Measurements from ENCODE around the gene SEMA3G. TPM values are rescaled to one million over a fixed set of nuclear protein-coding genes. Genes with fewer than 3 reads are reported as not detected.
A peak's percentile ranks its signal among the peaks of the same experiment; 100 is the strongest.

SEMA3G gene
- total RNA-seq, 1 experiment from 2014 or later: 0.32 TPM

DNA sequence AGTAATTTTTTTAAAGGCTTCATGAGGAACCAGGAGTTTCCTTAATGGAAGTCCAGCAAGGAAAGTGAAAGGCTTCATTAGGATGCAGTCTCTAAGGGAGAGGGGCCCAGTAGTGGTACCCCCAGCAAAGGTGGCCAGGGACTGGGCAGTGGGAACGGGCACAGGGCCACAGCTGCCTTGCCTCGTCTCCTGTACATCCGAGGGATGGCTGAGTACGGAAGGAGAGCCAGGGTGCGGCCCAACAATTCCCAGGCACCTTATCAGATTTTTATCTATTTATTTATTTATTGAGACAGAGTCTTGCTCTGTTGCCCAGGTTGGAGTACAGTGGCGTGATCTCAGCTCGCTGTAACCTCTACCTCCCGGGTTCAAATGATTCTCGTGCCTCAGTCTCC lies 14.5 kb downstream of the SEMA3G start:
- BruUV-seq (replicated peaks): no TSS peak
- CTCF ChIA-PET: no interaction called here
- H3K4me3 ChIP-seq (ENCODE audit: low read depth, low read length): no peak overlapping the region

DNA sequence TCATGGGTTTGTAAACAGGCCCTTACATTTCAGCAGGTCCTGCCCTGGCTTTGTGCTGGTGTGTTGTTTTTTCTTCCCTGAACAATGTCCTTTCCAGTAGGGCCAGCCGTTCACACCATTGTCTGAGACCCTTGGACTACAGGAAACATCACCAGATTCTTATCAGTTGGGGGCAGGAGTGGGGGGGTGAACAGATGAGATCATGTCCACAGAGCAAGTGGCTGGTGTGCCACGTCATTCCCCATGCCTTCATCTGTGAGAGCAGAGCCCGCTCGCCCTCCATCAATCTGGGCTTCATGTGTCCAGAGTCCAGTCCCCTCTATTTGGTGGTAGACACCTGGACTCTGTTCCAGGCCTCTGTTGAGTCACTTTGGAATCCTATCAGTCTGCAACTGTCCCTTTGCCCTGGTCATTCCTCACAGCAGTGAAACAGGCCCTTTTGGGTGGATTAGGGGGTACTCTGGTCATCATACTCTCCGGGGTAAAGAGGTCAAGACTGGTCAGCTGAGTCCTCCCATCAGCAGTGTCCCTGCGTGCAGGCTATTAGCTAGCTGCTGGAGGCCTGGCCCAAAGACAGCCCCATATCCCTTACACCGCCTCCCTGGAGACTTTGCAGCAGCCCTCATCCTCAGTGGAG lies 15.0 kb downstream of the SEMA3G start:
- Histone ChIP-seq H3K4me3 (ENCODE audit: low read depth, low read length) (no peak overlapping the region), H3K4me1 (peaks cover 15% of the 10 kb centered on the region), H3K27me3 (replicated peaks; ENCODE audit: control insufficient read depth, insufficient read depth, low read length) (no peaks in the 10 kb centered on the region), H3K36me3 (ENCODE audit: control insufficient read depth, insufficient read depth, low read length) (no peaks in the 10 kb centered on the region), H3K9me3 (no peaks in the 10 kb centered on the region)
- Mint-ChIP-seq H3K36me3 (ENCODE audit: insufficient read depth, unreplicated experiment) (no peaks in the 10 kb centered on the region), H3K9me3 (ENCODE audit: unreplicated experiment) (no peaks in the 10 kb centered on the region), H3K4me1 (ENCODE audit: low read depth, unreplicated experiment) (no peaks in the 10 kb centered on the region), H3K27me3 (ENCODE audit: insufficient read depth, unreplicated experiment) (no peaks in the 10 kb centered on the region), H3K4me3 (ENCODE audit: unreplicated experiment) (no peak overlapping the region), H3K27ac (ENCODE audit: unreplicated experiment) (no peak overlapping the region)
- DNase-seq: peak in 1 of 2 experiments; percentile 57
- CTCF ChIA-PET: no interaction called here
- POLR2A ChIA-PET: no interaction called here
- TF ChIP-seq, protein P1, sequence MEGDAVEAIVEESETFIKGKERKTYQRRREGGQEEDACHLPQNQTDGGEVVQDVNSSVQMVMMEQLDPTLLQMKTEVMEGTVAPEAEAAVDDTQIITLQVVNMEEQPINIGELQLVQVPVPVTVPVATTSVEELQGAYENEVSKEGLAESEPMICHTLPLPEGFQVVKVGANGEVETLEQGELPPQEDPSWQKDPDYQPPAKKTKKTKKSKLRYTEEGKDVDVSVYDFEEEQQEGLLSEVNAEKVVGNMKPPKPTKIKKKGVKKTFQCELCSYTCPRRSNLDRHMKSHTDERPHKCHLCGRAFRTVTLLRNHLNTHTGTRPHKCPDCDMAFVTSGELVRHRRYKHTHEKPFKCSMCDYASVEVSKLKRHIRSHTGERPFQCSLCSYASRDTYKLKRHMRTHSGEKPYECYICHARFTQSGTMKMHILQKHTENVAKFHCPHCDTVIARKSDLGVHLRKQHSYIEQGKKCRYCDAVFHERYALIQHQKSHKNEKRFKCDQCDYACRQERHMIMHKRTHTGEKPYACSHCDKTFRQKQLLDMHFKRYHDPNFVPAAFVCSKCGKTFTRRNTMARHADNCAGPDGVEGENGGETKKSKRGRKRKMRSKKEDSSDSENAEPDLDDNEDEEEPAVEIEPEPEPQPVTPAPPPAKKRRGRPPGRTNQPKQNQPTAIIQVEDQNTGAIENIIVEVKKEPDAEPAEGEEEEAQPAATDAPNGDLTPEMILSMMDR (IDR thresholded peaks at IDR 0.05; ENCODE audit: insufficient read depth in 1 of 2, low read depth in 1 of 2, low read length in 1 of 2, severe bottlenecking in 1 of 2, unreplicated experiment in 1 of 2): no peak
- intact Hi-C loops (cut with micrococcal nuclease; ENCODE audit: unreplicated experiment): loop anchor here (10.0 kb wide), 1 partner anchor 255 kb away; the partner anchor contains the start of genes GNL3 and PBRM1
- BruUV-seq (replicated peaks): no TSS peak

More for the DNA sequence above, 14.5 kb downstream of the SEMA3G start:
- Histone ChIP-seq H3K36me3 (ENCODE audit: control insufficient read depth, insufficient read depth, low read length) (no peaks in the 10 kb centered on the region), H3K27me3 (replicated peaks; ENCODE audit: control insufficient read depth, insufficient read depth, low read length) (no peaks in the 10 kb centered on the region), H3K4me1 (peaks cover 15% of the 10 kb centered on the region), H3K9me3 (no peaks in the 10 kb centered on the region)
- Mint-ChIP-seq H3K27ac (ENCODE audit: unreplicated experiment) (no peak overlapping the region), H3K27me3 (ENCODE audit: insufficient read depth, unreplicated experiment) (no peaks in the 10 kb centered on the region), H3K36me3 (ENCODE audit: insufficient read depth, unreplicated experiment) (no peaks in the 10 kb centered on the region), H3K4me1 (ENCODE audit: low read depth, unreplicated experiment) (no peaks in the 10 kb centered on the region), H3K9me3 (ENCODE audit: unreplicated experiment) (no peaks in the 10 kb centered on the region), H3K4me3 (ENCODE audit: unreplicated experiment) (no peak overlapping the region)
- TF ChIP-seq, protein P1 (IDR thresholded peaks at IDR 0.05; ENCODE audit: insufficient read depth in 1 of 2, low read depth in 1 of 2, low read length in 1 of 2, severe bottlenecking in 1 of 2, unreplicated experiment in 1 of 2): no peak
- no peak for DNase-seq
- POLR2A ChIA-PET: no interaction called here
- intact Hi-C loops (cut with micrococcal nuclease; ENCODE audit: unreplicated experiment): no loop called here

DNA sequence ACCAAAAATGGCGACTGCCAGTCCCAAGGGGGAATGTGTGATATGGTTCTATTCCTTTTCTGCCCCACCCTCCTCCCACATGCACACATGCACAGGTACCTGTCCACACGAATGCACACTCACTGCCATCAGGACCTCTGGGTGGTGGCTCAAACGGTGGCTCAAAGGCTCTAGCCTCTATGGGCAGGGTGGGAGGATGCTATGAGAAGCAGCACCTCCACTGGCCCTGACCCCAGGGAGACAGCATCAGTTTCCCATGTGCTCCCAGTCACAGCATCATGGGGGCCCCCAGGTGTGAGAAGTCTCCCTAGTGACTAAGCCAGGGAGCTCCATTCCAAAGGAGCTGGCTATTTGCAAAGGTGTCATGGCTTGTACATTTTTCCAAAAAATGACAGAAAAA lies 15.9 kb downstream of the SEMA3G start:
- Mint-ChIP-seq H3K9me3 (ENCODE audit: unreplicated experiment) (no peaks in the 10 kb centered on the region), H3K4me3 (ENCODE audit: unreplicated experiment) (no peak overlapping the region), H3K27me3 (ENCODE audit: insufficient read depth, unreplicated experiment) (no peaks in the 10 kb centered on the region), H3K4me1 (ENCODE audit: low read depth, unreplicated experiment) (no peaks in the 10 kb centered on the region), H3K36me3 (ENCODE audit: insufficient read depth, unreplicated experiment) (no peaks in the 10 kb centered on the region), H3K27ac (ENCODE audit: unreplicated experiment) (no peak overlapping the region)
- Histone ChIP-seq H3K4me3 (ENCODE audit: low read depth, low read length) (no peak overlapping the region), H3K36me3 (ENCODE audit: control insufficient read depth, insufficient read depth, low read length) (no peaks in the 10 kb centered on the region), H3K4me1 (peaks cover 15% of the 10 kb centered on the region), H3K9me3 (no peaks in the 10 kb centered on the region), H3K27me3 (replicated peaks; ENCODE audit: control insufficient read depth, insufficient read depth, low read length) (no peaks in the 10 kb centered on the region)
- intact Hi-C loops (cut with micrococcal nuclease; ENCODE audit: unreplicated experiment): loop anchor here (10.0 kb wide), 1 partner anchor 256 kb away; the partner anchor contains the start of genes GNL3 and PBRM1
- DNase-seq: peak in 1 of 2 experiments; percentile 14
- CTCF ChIA-PET: interaction anchor here (1.3 kb wide), 1 partner anchor 90 kb away, joined by 3 read pairs; no protein-coding TSS in a partner anchor
- POLR2A ChIA-PET: no interaction called here
- no TSS peak for BruUV-seq (replicated peaks)
- TF ChIP-seq, protein P1 (IDR thresholded peaks at IDR 0.05; ENCODE audit: insufficient read depth in 1 of 2, low read depth in 1 of 2, low read length in 1 of 2, severe bottlenecking in 1 of 2, unreplicated experiment in 1 of 2): no peak
